ENCODE results near the gene ZNF212.

Gene ZNF212

GRCh38 chr7:149253665-149254064 is 14.2 kb downstream of the ZNF212 start:
- no peak for DNase-seq (ENCODE audit: low read depth, low spot score)
- Histone ChIP-seq H3K9me3 (ENCODE audit: insufficient read depth, low read length) (no peaks in the 10 kb centered on the region), H3K36me3 (ENCODE audit: insufficient read depth, insufficient read length, low read length) (peaks cover 60% of the 10 kb centered on the region), H3K9ac (ENCODE audit: insufficient read length, low read depth) (no peak overlapping the region), H3K4me1 (ENCODE audit: insufficient read depth, insufficient read length) (no peaks in the 10 kb centered on the region), H3K4me3 (ENCODE audit: insufficient read length, low read depth) (no peak overlapping the region), H3K27me3 (ENCODE audit: insufficient read depth, insufficient read length) (no peaks in the 10 kb centered on the region)
- TF ChIP-seq YY1 (IDR thresholded peaks at IDR 0.05; ENCODE audit: insufficient read depth, insufficient read length), result no peak
- TF ChIP-seq ZNF274 (IDR thresholded peaks at IDR 0.05; ENCODE audit: low read depth, low read length), result no peak
- no peak for TF ChIP-seq SUZ12 (IDR thresholded peaks at IDR 0.05; ENCODE audit: extremely low read depth, insufficient read depth, insufficient read length)

- H3K4me3 ChIP-seq (ENCODE audit: insufficient read length, low read depth), result no peak overlapping the region
- no peaks in the 10 kb centered on the region for H3K4me1 ChIP-seq (ENCODE audit: insufficient read depth, insufficient read length)
- no peak for DNase-seq (ENCODE audit: low read depth, low spot score)
- peaks cover 60% of the 10 kb centered on the region for H3K36me3 ChIP-seq (ENCODE audit: insufficient read depth, insufficient read length, low read length)
- H3K9ac ChIP-seq (ENCODE audit: insufficient read length, low read depth), result no peak overlapping the region
- H3K9me3 ChIP-seq (ENCODE audit: insufficient read depth, low read length), result no peaks in the 10 kb centered on the region
- TF ChIP-seq ZNF274 (IDR thresholded peaks at IDR 0.05; ENCODE audit: low read depth, low read length) (no peak), SUZ12 (IDR thresholded peaks at IDR 0.05; ENCODE audit: extremely low read depth, insufficient read depth, insufficient read length) (no peak), YY1 (IDR thresholded peaks at IDR 0.05; ENCODE audit: insufficient read depth, insufficient read length) (no peak)
- H3K27me3 ChIP-seq (ENCODE audit: insufficient read depth, insufficient read length), result no peaks in the 10 kb centered on the region
Observed at GRCh38 chr7:149254181-149254858, 14.9 kb downstream of the ZNF212 start.

GRCh38 chr7:149255174-149255573 is 15.7 kb downstream of the ZNF212 start:
- H3K27me3 ChIP-seq (ENCODE audit: insufficient read depth, insufficient read length), result no peaks in the 10 kb centered on the region
- no peak for TF ChIP-seq ZNF274 (IDR thresholded peaks at IDR 0.05; ENCODE audit: low read depth, low read length)
- no peak for TF ChIP-seq YY1 (IDR thresholded peaks at IDR 0.05; ENCODE audit: insufficient read depth, insufficient read length)
- no peak for TF ChIP-seq SUZ12 (IDR thresholded peaks at IDR 0.05; ENCODE audit: extremely low read depth, insufficient read depth, insufficient read length)
- H3K36me3 ChIP-seq (ENCODE audit: insufficient read depth, insufficient read length, low read length), result peaks cover 55% of the 10 kb centered on the region
- no peak overlapping the region for H3K9ac ChIP-seq (ENCODE audit: insufficient read length, low read depth)
- DNase-seq (ENCODE audit: low read depth, low spot score), result no peak
- H3K4me3 ChIP-seq (ENCODE audit: insufficient read length, low read depth), result no peak overlapping the region
- no peaks in the 10 kb centered on the region for H3K9me3 ChIP-seq (ENCODE audit: insufficient read depth, low read length)
- H3K4me1 ChIP-seq (ENCODE audit: insufficient read depth, insufficient read length), result no peaks in the 10 kb centered on the region

GRCh38 chr7:149256568-149256967 is 17.1 kb downstream of the ZNF212 start:
- no peaks in the 10 kb centered on the region for H3K4me1 ChIP-seq (ENCODE audit: insufficient read depth, insufficient read length)
- DNase-seq (ENCODE audit: low read depth, low spot score), result no peak
- no peak overlapping the region for H3K4me3 ChIP-seq (ENCODE audit: insufficient read length, low read depth)
- peaks cover 46% of the 10 kb centered on the region for H3K36me3 ChIP-seq (ENCODE audit: insufficient read depth, insufficient read length, low read length)
- no peaks in the 10 kb centered on the region for H3K27me3 ChIP-seq (ENCODE audit: insufficient read depth, insufficient read length)
- H3K9ac ChIP-seq (ENCODE audit: insufficient read length, low read depth), result no peak overlapping the region
- TF ChIP-seq YY1 (IDR thresholded peaks at IDR 0.05; ENCODE audit: insufficient read depth, insufficient read length) (no peak), ZNF274 (IDR thresholded peaks at IDR 0.05; ENCODE audit: low read depth, low read length) (no peak), SUZ12 (IDR thresholded peaks at IDR 0.05; ENCODE audit: extremely low read depth, insufficient read depth, insufficient read length) (no peak)
- H3K9me3 ChIP-seq (ENCODE audit: insufficient read depth, low read length), result no peaks in the 10 kb centered on the region

- Histone ChIP-seq H3K27me3 (ENCODE audit: insufficient read depth, insufficient read length) (no peaks in the 10 kb centered on the region), H3K4me1 (ENCODE audit: insufficient read depth, insufficient read length) (no peaks in the 10 kb centered on the region), H3K9ac (ENCODE audit: insufficient read length, low read depth) (no peak overlapping the region), H3K4me3 (ENCODE audit: insufficient read length, low read depth) (no peak overlapping the region), H3K9me3 (ENCODE audit: insufficient read depth, low read length) (no peaks in the 10 kb centered on the region), H3K36me3 (ENCODE audit: insufficient read depth, insufficient read length, low read length) (peaks cover 42% of the 10 kb centered on the region)
- no peak for DNase-seq (ENCODE audit: low read depth, low spot score)
- TF ChIP-seq ZNF274 (IDR thresholded peaks at IDR 0.05; ENCODE audit: low read depth, low read length) (no peak), SUZ12 (IDR thresholded peaks at IDR 0.05; ENCODE audit: extremely low read depth, insufficient read depth, insufficient read length) (no peak)
Observed at GRCh38 chr7:149257146-149257545, 17.7 kb downstream of the ZNF212 start.

- H3K27me3 ChIP-seq (ENCODE audit: insufficient read depth, insufficient read length), result no peaks in the 10 kb centered on the region
Observed at GRCh38 chr7:149261316-149261828, 21.9 kb downstream of the ZNF212 start.

GRCh38 chr7:149261829-149262617 is 22.6 kb downstream of the ZNF212 start, which contains the start of gene ZNF783:
Gene ZNF783, plus strand, starts transcription at chr7:149262196. Its CDS starts 138 bp downstream, at chr7:149262334.
- H3K9me3 ChIP-seq (ENCODE audit: insufficient read depth, low read length), result no peaks in the 10 kb centered on the region
- no peak for TF ChIP-seq ZNF274 (IDR thresholded peaks at IDR 0.05; ENCODE audit: low read depth, low read length)
- no peak for TF ChIP-seq SUZ12 (IDR thresholded peaks at IDR 0.05; ENCODE audit: extremely low read depth, insufficient read depth, insufficient read length)
- no peak for TF ChIP-seq YY1 (IDR thresholded peaks at IDR 0.05; ENCODE audit: insufficient read depth, insufficient read length)
- H3K9ac ChIP-seq (ENCODE audit: insufficient read length, low read depth), result peak within 1 kb of the TSS; percentile 91
- no peaks in the 10 kb centered on the region for H3K4me1 ChIP-seq (ENCODE audit: insufficient read depth, insufficient read length)
- H3K36me3 ChIP-seq (ENCODE audit: insufficient read depth, insufficient read length, low read length), result peaks cover 29% of the 10 kb centered on the region
- no peaks in the 10 kb centered on the region for H3K27me3 ChIP-seq (ENCODE audit: insufficient read depth, insufficient read length)
- DNase-seq (ENCODE audit: low read depth, low spot score), result peak; percentile 84
- peak within 1 kb of the TSS; percentile 68 for H3K4me3 ChIP-seq (ENCODE audit: insufficient read length, low read depth)

More at GRCh38 chr7:149261316-149261828, 21.9 kb downstream of the ZNF212 start:
- H3K4me1 ChIP-seq (ENCODE audit: insufficient read depth, insufficient read length), result no peaks in the 10 kb centered on the region
- peaks cover 26% of the 10 kb centered on the region for H3K36me3 ChIP-seq (ENCODE audit: insufficient read depth, insufficient read length, low read length)
- no peak for DNase-seq (ENCODE audit: low read depth, low spot score)
- no peak for TF ChIP-seq YY1 (IDR thresholded peaks at IDR 0.05; ENCODE audit: insufficient read depth, insufficient read length)
- no peak for TF ChIP-seq ZNF274 (IDR thresholded peaks at IDR 0.05; ENCODE audit: low read depth, low read length)
- no peak for TF ChIP-seq SUZ12 (IDR thresholded peaks at IDR 0.05; ENCODE audit: extremely low read depth, insufficient read depth, insufficient read length)
- H3K9ac ChIP-seq (ENCODE audit: insufficient read length, low read depth), result peak overlapping the region; percentile 91
- H3K4me3 ChIP-seq (ENCODE audit: insufficient read length, low read depth), result peak overlapping the region; percentile 68
- no peaks in the 10 kb centered on the region for H3K9me3 ChIP-seq (ENCODE audit: insufficient read depth, low read length)

Data from NT2/D1 (cell line).